ENCODE results near the gene FBXW11.

DNA sequence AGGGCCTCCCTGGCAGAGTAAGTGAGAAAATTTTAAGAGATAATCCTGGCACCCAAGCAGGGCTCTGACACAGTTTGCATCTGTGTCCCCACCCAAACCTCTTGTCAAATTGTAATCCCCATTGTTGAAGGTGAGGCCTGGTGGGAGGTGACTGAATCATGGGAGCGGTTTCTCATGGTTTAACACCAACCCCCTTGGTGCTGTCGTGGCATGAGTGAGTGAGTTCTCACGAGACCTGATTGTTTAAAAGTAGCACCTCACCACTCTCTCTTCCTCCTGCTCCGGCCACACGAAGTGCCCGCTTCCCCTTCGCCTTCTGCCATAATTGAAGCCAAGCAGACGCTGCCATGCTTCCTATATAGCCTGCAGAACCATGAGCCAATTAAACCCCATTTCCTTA is 80.1 kb downstream of the FBXW11 start:
- TF ChIP-seq POLR2AphosphoS5 (IDR thresholded peaks at IDR 0.05; ENCODE audit: low read depth, low read length), result no peak
- TF ChIP-seq POLR2A (IDR thresholded peaks at IDR 0.05; ENCODE audit: low read depth, low read length), result no peak
- no peak for TF ChIP-seq TAF1 (IDR thresholded peaks at IDR 0.05; ENCODE audit: borderline replicate concordance, low read depth, low read length)

Data from GM12892 (cell line).